Testis (tissue), 3 donors: ENCODE results near the gene CCSER1. TPM values are rescaled to one million over a fixed set of nuclear protein-coding genes. Genes with fewer than 3 reads are reported as not detected.

Experiments
- DNase-seq: peaks from one replicate; pipeline ENCODE4 v3.0.0-alpha.2; 2019
- H3K27ac ChIP-seq, 2 donors: fragments of 200-600 bp; sonication (generic); one replicate each; pipeline ENCODE4 v1.5.1; 2019
- H3K27me3 ChIP-seq: fragments of 200-600 bp; sonication (generic); one replicate; pipeline ENCODE4 v1.5.1; 2019
- H3K36me3 ChIP-seq: fragments of 200-600 bp; sonication (generic); one replicate; pipeline ENCODE4 v1.5.1; 2017; ENCODE audit warnings: low read depth; ENCODE audit errors: missing control alignments
- H3K4me1 ChIP-seq: fragments of 200-600 bp; sonication (generic); one replicate; pipeline ENCODE4 v1.5.1; 2019
- H3K4me3 ChIP-seq, 2 donors: fragments of 200-600 bp; sonication (generic); one replicate each; pipeline ENCODE4 v1.5.1; 2017 to 2019
- H3K9me3 ChIP-seq: fragments of 200-600 bp; sonication (generic); one replicate; pipeline ENCODE4 v1.5.1; 2017
- POLR2A ChIP-seq: fragments of 450-650 bp; IDR thresholded peaks from one replicate; pipeline ENCODE4 v1.6.1; 2017; ENCODE audit warnings: antibody characterized with exemption, mild to moderate bottlenecking, moderate library complexity
- WGBS, 2 donors: methylation state at CpG; one replicate each; pipeline ENCODE4 v1.1.5; 2018; 5-methylcytosine and 5-hydroxymethylcytosine counted together
- intact Hi-C: fragments of 100-400 bp; cut with DNase I; formaldehyde crosslinking; loops from one replicate; pipeline ENCODE4 v1.15.1; 2023; ENCODE audit warnings: low total_unique reads
- polyA plus RNA-seq: library from polyadenylated mRNA; stranded (reverse); fragments of 350-450 nt; fragmentation: Illumina TruSeq; extraction: RNeasy Lipid Tissue Mini Kit (QIAGEN cat#74804); gene quantifications from one replicate; pipeline ENCODE4 v1.2.3, GENCODE V29; 2014; ENCODE audit warnings: low read depth, low replicate concordance; ENCODE audit not compliant: insufficient read depth
- total RNA-seq, 2 donors: library from RNA; depleted of rRNA; stranded (reverse); fragments of >200 nt; gene quantifications; one replicate each; pipeline ENCODE4 v1.2.3, GENCODE V29; 2016
- TF ChIP-seq, protein P1 (sequence below), 3 experiments: fragments of 450-650 bp in 2 of 3; fragments of 200-600 bp in 1 of 3; sonication (generic) in 1 of 3; IDR thresholded peaks; one replicate each; pipeline ENCODE4 v1.5.1; 2016 to 2019; ENCODE audit warnings: antibody characterized with exemption in 3 of 3, mild to moderate bottlenecking in 2 of 3, moderate library complexity in 1 of 3

The CCSER1 gene
- total and polyA plus RNA-seq, 3 donors from 2014 or later = 20.2 to 105 (median 82.8) TPM

GRCh38 chr4:90996813-90997212 lies 869.6 kb downstream of the CCSER1 start:
- 38 to 83% methylated on average over 1 of the region's 1 CpG for WGBS, 2 donors
- intact Hi-C loops = no loop called here
- no peak for TF ChIP-seq POLR2A
- TF ChIP-seq, protein P1, sequence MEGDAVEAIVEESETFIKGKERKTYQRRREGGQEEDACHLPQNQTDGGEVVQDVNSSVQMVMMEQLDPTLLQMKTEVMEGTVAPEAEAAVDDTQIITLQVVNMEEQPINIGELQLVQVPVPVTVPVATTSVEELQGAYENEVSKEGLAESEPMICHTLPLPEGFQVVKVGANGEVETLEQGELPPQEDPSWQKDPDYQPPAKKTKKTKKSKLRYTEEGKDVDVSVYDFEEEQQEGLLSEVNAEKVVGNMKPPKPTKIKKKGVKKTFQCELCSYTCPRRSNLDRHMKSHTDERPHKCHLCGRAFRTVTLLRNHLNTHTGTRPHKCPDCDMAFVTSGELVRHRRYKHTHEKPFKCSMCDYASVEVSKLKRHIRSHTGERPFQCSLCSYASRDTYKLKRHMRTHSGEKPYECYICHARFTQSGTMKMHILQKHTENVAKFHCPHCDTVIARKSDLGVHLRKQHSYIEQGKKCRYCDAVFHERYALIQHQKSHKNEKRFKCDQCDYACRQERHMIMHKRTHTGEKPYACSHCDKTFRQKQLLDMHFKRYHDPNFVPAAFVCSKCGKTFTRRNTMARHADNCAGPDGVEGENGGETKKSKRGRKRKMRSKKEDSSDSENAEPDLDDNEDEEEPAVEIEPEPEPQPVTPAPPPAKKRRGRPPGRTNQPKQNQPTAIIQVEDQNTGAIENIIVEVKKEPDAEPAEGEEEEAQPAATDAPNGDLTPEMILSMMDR (IDR thresholded peaks at IDR 0.05) = no peak

DNA sequence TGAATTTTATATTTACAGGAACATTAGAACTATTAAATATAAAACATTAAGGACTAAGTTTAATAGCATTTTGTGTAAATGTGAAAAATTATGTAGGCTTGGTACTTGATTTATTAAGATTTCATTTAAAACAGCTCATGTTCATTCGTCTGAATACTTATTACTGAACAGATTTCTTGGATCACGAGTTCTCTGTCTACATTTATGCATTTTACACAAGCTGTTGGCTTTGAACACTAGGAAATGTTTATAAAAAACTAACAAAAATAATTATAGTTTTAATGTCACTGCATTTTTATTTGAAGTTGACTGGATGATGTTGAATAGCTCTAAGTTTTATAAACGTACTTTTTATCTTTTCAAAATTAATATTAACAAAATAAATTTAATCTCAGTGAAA lies 888.7 kb downstream of the CCSER1 start:
- Histone ChIP-seq H3K27me3 (no peaks in the 10 kb centered on the region), H3K4me1 (no peaks in the 10 kb centered on the region), H3K9me3 (no peaks in the 10 kb centered on the region), H3K27ac (no peak overlapping the region), H3K4me3 (no peak overlapping the region), H3K36me3 (no peaks in the 10 kb centered on the region)
- TF ChIP-seq, protein P1 (IDR thresholded peaks at IDR 0.05) = no peak
- TF ChIP-seq POLR2A = no peak
- no peak for DNase-seq
- WGBS, 2 donors = 60 to 73% methylated on average over 3 of the region's 3 CpGs
- intact Hi-C loops = no loop called here

More at GRCh38 chr4:90996813-90997212, 869.6 kb downstream of the CCSER1 start:
- no peak for DNase-seq
- H3K27me3 ChIP-seq = no peaks in the 10 kb centered on the region
- H3K9me3 ChIP-seq = no peaks in the 10 kb centered on the region
- no peak overlapping the region for H3K4me3 ChIP-seq
- no peaks in the 10 kb centered on the region for H3K4me1 ChIP-seq
- H3K27ac ChIP-seq = no peak overlapping the region
- H3K36me3 ChIP-seq = no peaks in the 10 kb centered on the region

GRCh38 chr4:91019513-91019912 lies 892.3 kb downstream of the CCSER1 start:
- Histone ChIP-seq H3K27ac (no peak overlapping the region), H3K36me3 (no peaks in the 10 kb centered on the region), H3K4me3 (no peak overlapping the region), H3K27me3 (no peaks in the 10 kb centered on the region), H3K9me3 (no peaks in the 10 kb centered on the region), H3K4me1 (no peaks in the 10 kb centered on the region)
- TF ChIP-seq, protein P1 (IDR thresholded peaks at IDR 0.05) = no peak
- no peak for TF ChIP-seq POLR2A
- 82 to 87% methylated on average over 1 of the region's 1 CpG for WGBS, 2 donors
- no peak for DNase-seq
- intact Hi-C loops = no loop called here

GRCh38 chr4:91025241-91026148 lies 898.3 kb downstream of the CCSER1 start:
- TF ChIP-seq POLR2A = no peak
- TF ChIP-seq, protein P1 (IDR thresholded peaks at IDR 0.05) = no peak
- no peak overlapping the region for H3K27ac ChIP-seq
- no peaks in the 10 kb centered on the region for H3K4me1 ChIP-seq
- H3K27me3 ChIP-seq = no peaks in the 10 kb centered on the region
- no peaks in the 10 kb centered on the region for H3K9me3 ChIP-seq
- intact Hi-C loops = no loop called here
- H3K4me3 ChIP-seq = no peak overlapping the region
- DNase-seq = no peak
- H3K36me3 ChIP-seq = no peaks in the 10 kb centered on the region

DNA sequence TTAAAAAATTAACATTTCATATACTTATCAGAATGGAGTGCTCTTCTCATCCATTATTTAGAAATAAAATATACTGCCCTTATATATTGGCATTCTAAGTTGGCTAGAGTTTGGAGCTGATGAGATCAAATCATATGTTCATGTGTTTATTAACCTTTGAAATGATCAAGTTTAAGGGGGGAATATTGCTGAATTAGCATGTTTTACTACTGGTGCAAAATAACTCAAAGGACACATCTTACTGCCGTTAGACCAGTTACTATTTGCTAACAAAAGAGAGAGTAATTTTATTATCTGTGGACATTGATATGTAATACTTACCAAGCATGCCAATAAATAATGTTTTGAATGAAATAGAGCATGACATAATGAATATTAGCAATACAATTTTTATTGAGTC lies 901.0 kb downstream of the CCSER1 start:
- TF ChIP-seq, protein P1 (IDR thresholded peaks at IDR 0.05) = no peak
- Histone ChIP-seq H3K4me1 (no peaks in the 10 kb centered on the region), H3K4me3 (no peak overlapping the region), H3K27me3 (no peaks in the 10 kb centered on the region), H3K9me3 (no peaks in the 10 kb centered on the region), H3K27ac (no peak overlapping the region), H3K36me3 (no peaks in the 10 kb centered on the region)
- intact Hi-C loops = no loop called here
- no peak for DNase-seq
- 77 to 83% methylated on average over 1 of the region's 1 CpG for WGBS, 2 donors
